Activated CD8-positive, alpha-beta T cell treated with anti-CD3 and anti-CD28 coated beads for 36 hours (primary cell): ENCODE results near the gene HNRNPU. TPM values are rescaled to one million over a fixed set of nuclear protein-coding genes. Genes with fewer than 3 reads are reported as not detected.

Source experiments
- ATAC-seq: fragments of 200-7000 bp; cut with Tn5 transposase; one replicate; pipeline ENCODE4 v1.10.0; 2021; ENCODE audit warnings: mild to moderate bottlenecking, moderate library complexity
- CTCF ChIA-PET: fragments of 350-600 bp; sonication (Branson Sonifier 250); formaldehyde crosslinking; loops from one replicate; lab custom pipeline; 2021; ENCODE audit warnings: antibody characterized with exemption; lab: Charles Lee
- POLR2A ChIA-PET: fragments of 350-600 bp; sonication (Branson Sonifier 250); formaldehyde crosslinking; loops from one replicate; lab custom pipeline; 2021; ENCODE audit warnings: antibody characterized with exemption; lab: Charles Lee
- DNase-seq: peaks from one replicate; pipeline ENCODE4 v3.0.0-alpha.2; 2020
- H3K27ac Mint-ChIP-seq: one replicate; pipeline ENCODE4 v1.8.0; 2021; ENCODE audit warnings: mild to moderate bottlenecking, mixed read lengths
- H3K27me3 Mint-ChIP-seq: one replicate; pipeline ENCODE4 v1.8.0; 2021; ENCODE audit warnings: mixed read lengths
- H3K36me3 Mint-ChIP-seq: one replicate; pipeline ENCODE4 v1.8.0; 2021; ENCODE audit warnings: low read depth, mixed read lengths
- H3K4me1 Mint-ChIP-seq: one replicate; pipeline ENCODE4 v1.8.0; 2021; ENCODE audit warnings: low read depth, mixed read lengths
- H3K4me3 Mint-ChIP-seq: one replicate; pipeline ENCODE4 v1.8.0; 2021; ENCODE audit warnings: mild to moderate bottlenecking, moderate library complexity, mixed read lengths
- H3K9me3 Mint-ChIP-seq: one replicate; pipeline ENCODE4 v1.8.0; 2021; ENCODE audit warnings: mixed read lengths
- intact Hi-C: fragments of 100-400 bp; cut with micrococcal nuclease; formaldehyde crosslinking; loops from one replicate; pipeline ENCODE4 v1.10.0; 2022
- total RNA-seq, 2 experiments: library from RNA; stranded (reverse); gene quantifications; one replicate each; pipeline ENCODE4 v1.2.3, GENCODE V29; 2021
- TF ChIP-seq, protein P1 (sequence below): fragments of 200-600 bp; IDR thresholded peaks from one replicate; pipeline ENCODE4 v1.8.0; 2022; ENCODE audit warnings: antibody characterized with exemption, mild to moderate bottlenecking

Gene HNRNPU
- total RNA-seq, 2 experiments from 2014 or later: 469 to 474 TPM

DNA sequence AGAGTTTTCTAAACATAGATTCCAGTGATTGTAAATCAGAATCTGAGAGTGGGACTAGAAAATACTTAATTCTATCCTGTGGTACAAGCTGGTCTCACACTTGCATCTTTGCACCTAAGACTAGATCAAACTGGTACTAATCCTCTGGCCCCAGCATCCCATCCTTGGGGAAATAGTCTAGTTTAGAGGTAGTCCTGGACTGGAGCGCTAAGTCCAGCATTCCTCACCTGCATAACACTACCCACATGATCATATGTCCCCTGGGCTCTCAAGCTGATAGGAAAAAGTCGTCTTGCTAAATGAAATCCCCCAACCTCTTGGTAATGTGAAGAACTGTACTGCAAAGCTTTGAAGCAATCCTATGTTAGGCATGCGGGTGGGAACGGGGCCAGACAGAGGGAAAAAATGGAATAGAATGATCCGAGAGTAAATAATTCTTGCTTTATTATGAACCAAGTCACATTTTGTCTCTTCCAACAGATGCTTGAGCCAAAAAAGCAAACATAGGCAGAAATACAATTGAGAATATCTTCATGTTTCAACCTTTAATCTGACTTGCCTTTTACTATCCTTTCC lies 24.0 kb downstream of the HNRNPU start:
- H3K36me3 Mint-ChIP-seq: peaks cover 81% of the 10 kb centered on the region
- intact Hi-C loops: no loop called here
- no peaks in the 10 kb centered on the region for H3K27me3 Mint-ChIP-seq
- DNase-seq (no peak), ATAC-seq (no peak)
- peak overlapping the region; percentile 4 for H3K4me3 Mint-ChIP-seq
- ChIA-PET POLR2A (interaction anchor here (16.7 kb wide), 1 partner anchor 15 kb away, joined by 554 read pairs; the partner anchor contains the start of gene HNRNPU), CTCF (interaction anchor here (0.6 to 1.7 kb wide), 6 partner anchors 16 to 202 kb away, joined by 3 to 13 read pairs (median 4); no protein-coding TSS in a partner anchor)
- H3K9me3 Mint-ChIP-seq: no peaks in the 10 kb centered on the region
- TF ChIP-seq, protein P1, sequence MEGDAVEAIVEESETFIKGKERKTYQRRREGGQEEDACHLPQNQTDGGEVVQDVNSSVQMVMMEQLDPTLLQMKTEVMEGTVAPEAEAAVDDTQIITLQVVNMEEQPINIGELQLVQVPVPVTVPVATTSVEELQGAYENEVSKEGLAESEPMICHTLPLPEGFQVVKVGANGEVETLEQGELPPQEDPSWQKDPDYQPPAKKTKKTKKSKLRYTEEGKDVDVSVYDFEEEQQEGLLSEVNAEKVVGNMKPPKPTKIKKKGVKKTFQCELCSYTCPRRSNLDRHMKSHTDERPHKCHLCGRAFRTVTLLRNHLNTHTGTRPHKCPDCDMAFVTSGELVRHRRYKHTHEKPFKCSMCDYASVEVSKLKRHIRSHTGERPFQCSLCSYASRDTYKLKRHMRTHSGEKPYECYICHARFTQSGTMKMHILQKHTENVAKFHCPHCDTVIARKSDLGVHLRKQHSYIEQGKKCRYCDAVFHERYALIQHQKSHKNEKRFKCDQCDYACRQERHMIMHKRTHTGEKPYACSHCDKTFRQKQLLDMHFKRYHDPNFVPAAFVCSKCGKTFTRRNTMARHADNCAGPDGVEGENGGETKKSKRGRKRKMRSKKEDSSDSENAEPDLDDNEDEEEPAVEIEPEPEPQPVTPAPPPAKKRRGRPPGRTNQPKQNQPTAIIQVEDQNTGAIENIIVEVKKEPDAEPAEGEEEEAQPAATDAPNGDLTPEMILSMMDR: no peak
- H3K4me1 Mint-ChIP-seq: peaks cover 69% of the 10 kb centered on the region
- H3K27ac Mint-ChIP-seq: peak overlapping the region; percentile 51

DNA sequence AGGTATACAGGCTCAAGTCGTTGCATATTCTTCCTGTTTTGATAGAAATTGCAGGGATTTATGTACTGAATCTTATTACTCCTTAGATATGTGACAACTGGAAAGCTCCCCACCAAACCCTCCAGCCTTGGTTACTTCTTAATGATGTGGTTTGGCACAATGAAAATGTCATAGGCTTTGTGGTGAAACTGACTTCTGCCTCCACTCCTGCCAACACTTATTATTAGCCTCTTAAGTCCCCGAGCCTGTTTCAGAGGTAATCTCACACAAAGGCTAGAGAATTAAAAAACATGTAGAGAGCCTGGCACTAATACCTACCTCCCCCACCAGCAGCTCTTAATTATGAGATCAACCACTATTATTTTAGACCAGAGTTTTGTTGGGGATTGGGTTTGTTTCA lies 24.7 kb downstream of the HNRNPU start:
- no peaks in the 10 kb centered on the region for H3K27me3 Mint-ChIP-seq
- peak overlapping the region; percentile 98 for H3K27ac Mint-ChIP-seq
- TF ChIP-seq, protein P1: no peak
- intact Hi-C loops: loop anchor here (10.0 kb wide), 1 partner anchor 135 kb away; no protein-coding TSS in a partner anchor
- ATAC-seq (no peak), DNase-seq (peak; percentile 14)
- no peaks in the 10 kb centered on the region for H3K9me3 Mint-ChIP-seq
- H3K36me3 Mint-ChIP-seq: peaks cover 76% of the 10 kb centered on the region
- ChIA-PET CTCF (interaction anchor here (0.7 to 1.7 kb wide), 6 partner anchors 11 to 203 kb away, joined by 3 to 13 read pairs (median 4); no protein-coding TSS in a partner anchor), POLR2A (interaction anchor here (1.2 to 16.7 kb wide), 2 partner anchors 16 to 389 kb away, joined by 3 to 554 read pairs; partner anchors contain the start of gene HNRNPU)
- H3K4me3 Mint-ChIP-seq: peak overlapping the region; percentile 8
- peaks cover 64% of the 10 kb centered on the region for H3K4me1 Mint-ChIP-seq

DNA sequence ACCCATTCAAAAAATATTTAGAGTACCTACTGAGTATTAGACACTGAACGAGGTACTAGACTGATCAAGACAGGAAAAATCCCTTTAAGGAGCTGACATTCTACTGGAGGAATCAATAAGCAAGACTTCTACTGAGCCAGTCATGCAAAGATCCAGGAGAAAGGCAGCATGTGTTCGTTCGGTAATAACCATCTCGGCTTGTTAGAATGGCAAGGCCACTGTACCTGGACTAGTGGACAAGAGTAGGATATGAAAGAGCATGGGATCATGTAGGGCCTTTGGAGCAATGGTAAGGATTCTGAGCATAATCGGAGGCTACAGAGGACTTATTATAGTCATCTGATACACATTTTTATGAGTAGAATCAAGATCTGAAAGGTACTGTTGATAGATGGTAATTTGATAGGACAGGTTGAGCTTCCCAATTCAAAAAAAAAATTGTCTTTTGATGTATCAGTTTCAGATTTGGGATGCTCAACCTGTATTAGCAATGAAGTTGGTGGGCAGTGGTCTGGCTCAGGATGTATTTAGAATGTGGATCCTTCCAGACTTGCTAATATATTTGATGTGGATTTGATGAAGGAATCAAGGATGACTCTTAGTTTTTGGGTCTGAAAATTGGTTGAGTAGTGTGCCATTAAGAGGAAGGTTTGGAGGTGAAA lies 26.6 kb downstream of the HNRNPU start:
- Mint-ChIP-seq H3K4me1 (peaks cover 53% of the 10 kb centered on the region), H3K9me3 (no peaks in the 10 kb centered on the region), H3K27me3 (no peaks in the 10 kb centered on the region), H3K36me3 (peaks cover 62% of the 10 kb centered on the region), H3K27ac (peak overlapping the region; percentile 98), H3K4me3 (peak overlapping the region; percentile 93)
- ChIA-PET POLR2A (interaction anchor here (16.7 kb wide), 1 partner anchor 18 kb away, joined by 554 read pairs; the partner anchor contains the start of gene HNRNPU), CTCF (interaction anchor here (1.2 to 2.7 kb wide), 5 partner anchors 10 to 206 kb away, joined by 3 to 16 read pairs (median 5); no protein-coding TSS in a partner anchor)
- intact Hi-C loops: loop anchor here (10.0 kb wide), 1 partner anchor 137 kb away; no protein-coding TSS in a partner anchor
- no peak for DNase-seq
- TF ChIP-seq, protein P1: no peak
- no peak for ATAC-seq

DNA sequence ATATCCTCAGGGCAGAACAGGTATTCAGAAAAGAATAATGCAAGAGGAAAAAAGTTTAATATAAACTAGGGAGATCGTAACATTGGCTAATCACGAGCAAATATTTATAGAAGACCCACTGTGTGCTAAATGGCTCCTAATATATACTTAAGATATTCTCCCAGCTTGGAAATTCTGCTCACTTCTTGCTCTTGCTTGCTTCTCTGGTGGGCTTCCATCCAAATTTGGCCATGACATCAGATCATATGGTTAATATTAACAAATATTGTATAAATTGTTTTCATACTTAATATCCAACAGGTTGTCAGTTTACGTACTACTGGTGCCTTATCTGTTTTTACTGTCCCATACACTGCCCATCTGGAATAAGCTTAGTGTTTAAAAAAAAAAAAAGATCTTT lies 27.8 kb downstream of the HNRNPU start:
- TF ChIP-seq, protein P1: no peak
- DNase-seq (no peak), ATAC-seq (no peak)
- ChIA-PET CTCF (interaction anchor here (1.1 to 3.4 kb wide), 9 partner anchors 12 to 233 kb away, joined by 3 to 16 read pairs (median 6); partner anchors contain the start of gene HNRNPU), POLR2A (interaction anchor here (1.5 to 16.7 kb wide), 5 partner anchors 12 to 135 kb away, joined by 3 to 554 read pairs (median 13); partner anchors contain the start of gene HNRNPU)
- H3K36me3 Mint-ChIP-seq: peaks cover 55% of the 10 kb centered on the region
- peak overlapping the region; percentile 98 for H3K27ac Mint-ChIP-seq
- H3K27me3 Mint-ChIP-seq: no peaks in the 10 kb centered on the region
- peak overlapping the region; percentile 93 for H3K4me3 Mint-ChIP-seq
- intact Hi-C loops: loop anchor here (1.0 to 10.0 kb wide), 2 partner anchors 26 to 138 kb away; no protein-coding TSS in a partner anchor
- H3K4me1 Mint-ChIP-seq: peaks cover 47% of the 10 kb centered on the region
- H3K9me3 Mint-ChIP-seq: no peaks in the 10 kb centered on the region
